Karpas-422 (cell line): ENCODE measurements around the gene KCTD6. TPM values are rescaled to one million over a fixed set of nuclear protein-coding genes. Genes with fewer than 3 reads are reported as not detected.

Source experiments
- DNase-seq: peaks from one replicate; pipeline ENCODE4 v3.0.0-alpha.2; 2015
- H2AFZ ChIP-seq: fragments of 200-600 bp; sonication (generic); 2 replicates; pipeline ENCODE4 v1.6.1; 2014; ENCODE audit warnings: antibody characterized with exemption, low read length, mixed read lengths
- H3K27ac ChIP-seq: fragments of 200-600 bp; sonication (generic); 2 replicates; pipeline ENCODE4 v1.5.1; 2014; ENCODE audit warnings: mild to moderate bottlenecking, low read length, moderate library complexity
- H3K27me3 ChIP-seq: fragments of 200-600 bp; sonication (generic); 2 replicates; pipeline ENCODE4 v1.6.1; 2014; ENCODE audit warnings: low read length, mixed read lengths
- H3K36me3 ChIP-seq: fragments of 200-600 bp; sonication (generic); 2 replicates; pipeline ENCODE4 v1.6.1; 2014; ENCODE audit warnings: low read length, mixed read lengths; ENCODE audit not compliant: insufficient read depth
- H3K4me1 ChIP-seq: fragments of 200-600 bp; sonication (generic); 2 replicates; pipeline ENCODE4 v1.6.1; 2014; ENCODE audit warnings: mild to moderate bottlenecking, low read length, mixed read lengths
- H3K4me2 ChIP-seq: fragments of 200-600 bp; sonication (generic); 2 replicates; pipeline ENCODE4 v1.6.1; 2014; ENCODE audit warnings: low read length, low read depth, mild to moderate bottlenecking; ENCODE audit not compliant: poor library complexity, severe bottlenecking
- H3K4me3 ChIP-seq: fragments of 200-600 bp; sonication (generic); 2 replicates; pipeline ENCODE4 v1.5.1; 2014; ENCODE audit warnings: mild to moderate bottlenecking, antibody characterized with exemption, low read length, mixed read lengths
- H3K79me2 ChIP-seq: fragments of 200-600 bp; sonication (generic); 2 replicates; pipeline ENCODE4 v1.6.1; 2014; ENCODE audit warnings: mild to moderate bottlenecking, low read length, mixed read lengths
- H3K9ac ChIP-seq: fragments of 200-600 bp; sonication (generic); 2 replicates; pipeline ENCODE4 v1.6.0; 2014; ENCODE audit warnings: low read length
- H3K9me2 ChIP-seq: fragments of 200-600 bp; sonication (generic), shearing (Covaris generic); replicated peaks from 2 replicates; pipeline ENCODE4 v1.6.0; 2014; ENCODE audit warnings: mild to moderate bottlenecking, low read length, moderate library complexity; ENCODE audit not compliant: insufficient read depth
- H3K9me3 ChIP-seq: fragments of 300-700, 200-600 bp; sonication (generic); 2 replicates; pipeline ENCODE4 v1.6.1; 2014; ENCODE audit warnings: low read length, mixed read lengths
- H4K20me1 ChIP-seq: fragments of 200-600 bp; sonication (generic); 2 replicates; pipeline ENCODE4 v1.6.1; 2014; ENCODE audit warnings: mild to moderate bottlenecking, antibody characterized with exemption, low read length, low read depth; ENCODE audit not compliant: insufficient read depth
- total RNA-seq: library from RNA; depleted of rRNA; stranded (reverse); fragments of >200 nt; shearing (Covaris generic); gene quantifications from 2 replicates; pipeline ENCODE4 v1.2.3, GENCODE V29; 2014; ENCODE audit warnings: low replicate concordance; rRNA removed

Gene KCTD6
- total RNA-seq, 1 experiment from 2014 or later = 17.9 TPM

GRCh38 chr3:58540176-58540858 lies 48.4 kb downstream of the KCTD6 start:
- Histone ChIP-seq H3K9me3 (no peaks in the 10 kb centered on the region), H3K9ac (no peak overlapping the region), H3K79me2 (no peaks in the 10 kb centered on the region), H2AFZ (no peak overlapping the region), H3K4me1 (no peaks in the 10 kb centered on the region), H3K9me2 (no peaks in the 10 kb centered on the region), H3K36me3 (no peaks in the 10 kb centered on the region), H3K27ac (no peak overlapping the region), H4K20me1 (no peaks in the 10 kb centered on the region), H3K27me3 (no peaks in the 10 kb centered on the region), H3K4me3 (no peak overlapping the region), H3K4me2 (no peak overlapping the region)
- DNase-seq = no peak

GRCh38 chr3:58544541-58544940 lies 52.6 kb downstream of the KCTD6 start:
- Histone ChIP-seq H3K9ac (no peak overlapping the region), H3K4me2 (no peak overlapping the region), H4K20me1 (no peaks in the 10 kb centered on the region), H3K27me3 (no peaks in the 10 kb centered on the region), H3K27ac (no peak overlapping the region), H3K9me2 (no peaks in the 10 kb centered on the region), H3K79me2 (no peaks in the 10 kb centered on the region), H3K4me1 (no peaks in the 10 kb centered on the region), H3K36me3 (no peaks in the 10 kb centered on the region), H2AFZ (no peak overlapping the region), H3K9me3 (no peaks in the 10 kb centered on the region), H3K4me3 (no peak overlapping the region)
- DNase-seq = no peak

GRCh38 chr3:58551636-58552180 lies 59.8 kb downstream of the KCTD6 start:
- H3K27ac ChIP-seq = no peak overlapping the region

More at GRCh38 chr3:58551636-58552180, 59.8 kb downstream of the KCTD6 start:
- DNase-seq = no peak
- no peaks in the 10 kb centered on the region for H3K9me3 ChIP-seq
- no peaks in the 10 kb centered on the region for H3K27me3 ChIP-seq
- no peak overlapping the region for H3K9ac ChIP-seq
- H3K4me3 ChIP-seq = no peak overlapping the region
- H3K4me2 ChIP-seq = no peak overlapping the region
- no peaks in the 10 kb centered on the region for H3K4me1 ChIP-seq
- H3K9me2 ChIP-seq = no peaks in the 10 kb centered on the region
- no peaks in the 10 kb centered on the region for H4K20me1 ChIP-seq
- no peak overlapping the region for H2AFZ ChIP-seq
- no peaks in the 10 kb centered on the region for H3K36me3 ChIP-seq
- no peaks in the 10 kb centered on the region for H3K79me2 ChIP-seq

Other genes starting within 250 kb of the KCTD6 start
- 7.5 and 7.6 TPM in 2 replicates for gene RPP14, start 185.9 kb upstream of the KCTD6 start, total RNA-seq
- 5.4 and 19.9 TPM in 2 replicates for gene HTD2, start 185.6 kb upstream of the KCTD6 start, total RNA-seq
- 222 and 353 TPM in 2 replicates for gene PXK, start 159.2 kb upstream of the KCTD6 start, total RNA-seq
- 61.6 and 130 TPM in 2 replicates for gene PDHB, start 58.3 kb upstream of the KCTD6 start, total RNA-seq
- gene ACOX2, start 45.1 kb downstream of the KCTD6 start, total RNA-seq = not detected in 2 replicates
- gene FAM107A, start 85.3 kb downstream of the KCTD6 start, total RNA-seq = not detected in 2 replicates
- not detected in 2 replicates for gene FAM3D, start 174.7 kb downstream of the KCTD6 start, total RNA-seq